ENCODE measurements around the gene HSPA4. TPM values are rescaled to one million over a fixed set of nuclear protein-coding genes. Genes with fewer than 3 reads are reported as not detected.
A peak's percentile ranks its signal among the peaks of the same experiment; 100 is the strongest.

The HSPA4 gene
- polyA plus RNA-seq, 1 donor (not counting 4 experiments of a cell fraction or from before 2014, with no cell fraction given): 119 TPM

DNA sequence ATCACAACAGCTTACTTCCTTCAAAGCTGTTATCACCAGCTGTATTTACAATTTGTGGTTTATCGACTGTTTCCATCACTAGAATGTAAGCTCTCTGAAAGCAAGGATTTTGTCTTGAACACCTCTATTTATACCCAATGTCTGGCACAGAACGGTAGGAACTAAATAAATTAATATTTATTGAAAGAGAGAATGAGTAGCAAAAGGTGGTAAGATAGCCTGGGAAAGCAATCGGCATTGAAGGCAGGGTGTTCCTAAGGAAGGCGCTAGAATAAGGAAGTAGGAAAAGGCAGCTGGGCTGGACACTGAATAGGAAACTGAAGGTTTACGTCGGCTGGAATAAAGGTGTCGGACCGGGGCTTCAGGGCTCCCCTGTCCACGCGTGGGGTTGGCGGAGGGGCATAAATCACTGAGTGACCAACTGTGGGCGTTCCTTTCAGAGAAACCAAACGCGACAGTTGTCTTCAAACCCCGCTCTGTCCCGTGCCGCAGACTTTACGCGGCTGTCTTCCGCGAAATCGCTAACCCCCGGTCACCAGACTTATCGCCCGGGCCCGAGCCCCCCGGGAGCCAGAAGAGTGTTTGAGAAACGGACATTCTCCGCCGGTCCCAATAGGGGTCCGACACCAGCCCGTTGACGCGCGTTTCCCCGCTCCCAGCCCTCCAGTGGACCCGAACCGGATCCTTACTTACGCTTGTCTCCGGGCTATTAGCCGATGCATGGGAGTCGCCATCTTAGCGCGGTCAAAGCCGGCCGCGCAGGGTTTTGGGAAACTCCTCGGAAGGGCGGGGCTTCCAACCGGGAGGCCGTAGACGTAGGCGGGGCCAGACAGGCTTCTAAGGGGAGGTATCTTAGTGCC is 25.8 kb upstream of the HSPA4 start, which contains the start of gene ZCCHC10:
Gene ZCCHC10, minus strand, starts transcription at position 746 of the 860 bp plus-strand sequence. Its CDS starts 12 bp downstream, at position 734.
- Histone ChIP-seq H4K20me1 (ENCODE audit: control insufficient read depth, extremely low read depth, insufficient read depth, low read length) (no peaks in the 10 kb centered on the region), H3K4me1 (ENCODE audit: control insufficient read depth, extremely low read depth, insufficient read depth, low read length) (no peaks in the 10 kb centered on the region), H3K27me3 (ENCODE audit: control insufficient read depth, extremely low read depth, insufficient read depth, low read length) (no peaks in the 10 kb centered on the region), H3K9ac (ENCODE audit: control insufficient read depth, extremely low read depth, insufficient read depth, low read length) (peak within 1 kb of the TSS; percentile 89), H3K4me2 (ENCODE audit: control insufficient read depth, extremely low read depth, insufficient read depth, low read depth, low read length) (peak within 1 kb of the TSS; percentile 86), H3K9me1 (ENCODE audit: control insufficient read depth, extremely low read depth, insufficient read depth, low read length) (no peaks in the 10 kb centered on the region), H3K27ac (ENCODE audit: control insufficient read depth, insufficient read depth, low read length) (peak within 1 kb of the TSS; percentile 95), H3K36me3 (ENCODE audit: control insufficient read depth in 2 of 2, extremely low read depth in 1 of 2, insufficient read depth in 2 of 2, low read length in 2 of 2) (peaks cover 0 to 1% of the 10 kb centered on the region in 2 experiments), H3K79me2 (ENCODE audit: control insufficient read depth, insufficient read depth, low read length) (peaks cover 35% of the 10 kb centered on the region), H3K4me3 (ENCODE audit: control insufficient read depth in 2 of 3, extremely low read depth in 1 of 3, insufficient read depth in 2 of 3, low read depth in 1 of 3, low read length in 3 of 3) (peak within 1 kb of the TSS; percentile 66 to 90 (median 74)), H3K9me3 (ENCODE audit: control insufficient read depth, low read depth, low read length) (no peaks in the 10 kb centered on the region), H2AFZ (ENCODE audit: control insufficient read depth, low read length) (peak within 1 kb of the TSS; percentile 93)
- dilution Hi-C loops (cut with MboI; ENCODE audit: extremely low pct_ligation_motif_present, low sequenced_read_pairs): no loop called here
- no peak for TF ChIP-seq EZH2 (IDR thresholded peaks at IDR 0.05; ENCODE audit: low read length)
- TF ChIP-seq, protein P1, sequence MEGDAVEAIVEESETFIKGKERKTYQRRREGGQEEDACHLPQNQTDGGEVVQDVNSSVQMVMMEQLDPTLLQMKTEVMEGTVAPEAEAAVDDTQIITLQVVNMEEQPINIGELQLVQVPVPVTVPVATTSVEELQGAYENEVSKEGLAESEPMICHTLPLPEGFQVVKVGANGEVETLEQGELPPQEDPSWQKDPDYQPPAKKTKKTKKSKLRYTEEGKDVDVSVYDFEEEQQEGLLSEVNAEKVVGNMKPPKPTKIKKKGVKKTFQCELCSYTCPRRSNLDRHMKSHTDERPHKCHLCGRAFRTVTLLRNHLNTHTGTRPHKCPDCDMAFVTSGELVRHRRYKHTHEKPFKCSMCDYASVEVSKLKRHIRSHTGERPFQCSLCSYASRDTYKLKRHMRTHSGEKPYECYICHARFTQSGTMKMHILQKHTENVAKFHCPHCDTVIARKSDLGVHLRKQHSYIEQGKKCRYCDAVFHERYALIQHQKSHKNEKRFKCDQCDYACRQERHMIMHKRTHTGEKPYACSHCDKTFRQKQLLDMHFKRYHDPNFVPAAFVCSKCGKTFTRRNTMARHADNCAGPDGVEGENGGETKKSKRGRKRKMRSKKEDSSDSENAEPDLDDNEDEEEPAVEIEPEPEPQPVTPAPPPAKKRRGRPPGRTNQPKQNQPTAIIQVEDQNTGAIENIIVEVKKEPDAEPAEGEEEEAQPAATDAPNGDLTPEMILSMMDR (optimal IDR thresholded peaks at IDR 0.05 in 1 of 3, IDR thresholded peaks at IDR 0.05 in 1 of 3, conservative IDR thresholded peaks at IDR 0.05 in 1 of 3; ENCODE audit: extremely low read depth in 1 of 3, insufficient read depth in 2 of 3, low read length in 3 of 3): no peak
- peak; percentile 25 for DNase-seq (ENCODE audit: low read depth, low spot score)
- FAIRE-seq: no peak

DNA sequence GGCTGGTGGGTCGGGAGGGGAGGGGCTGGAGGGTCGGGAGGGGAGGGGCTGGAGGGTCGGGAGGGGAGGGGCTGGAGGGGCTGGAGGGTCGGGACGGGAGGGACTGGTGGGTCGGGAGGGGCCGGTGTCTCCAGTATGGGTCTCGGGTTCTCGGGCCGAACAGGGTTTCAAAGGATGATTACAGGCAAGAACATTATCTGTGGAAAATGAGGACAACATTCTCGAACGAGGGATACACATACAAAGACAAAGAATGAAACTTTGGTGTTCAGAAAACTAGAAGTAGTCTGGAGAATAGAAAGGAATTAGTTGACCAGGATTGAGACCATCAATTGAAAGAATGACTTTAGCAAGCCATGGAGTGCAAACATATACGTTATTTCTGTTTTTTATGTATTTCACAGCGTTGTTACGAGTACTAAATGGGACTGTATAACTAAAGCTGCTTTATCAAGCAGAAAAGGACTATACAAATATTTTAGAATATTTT is 25.1 kb upstream of the HSPA4 start:
- Histone ChIP-seq H3K27me3 (ENCODE audit: control insufficient read depth, extremely low read depth, insufficient read depth, low read length) (no peaks in the 10 kb centered on the region), H4K20me1 (ENCODE audit: control insufficient read depth, extremely low read depth, insufficient read depth, low read length) (no peaks in the 10 kb centered on the region), H3K4me3 (ENCODE audit: control insufficient read depth in 2 of 3, extremely low read depth in 1 of 3, insufficient read depth in 2 of 3, low read depth in 1 of 3, low read length in 3 of 3) (peak overlapping the region; percentile 46 to 70 (median 66)), H3K9ac (ENCODE audit: control insufficient read depth, extremely low read depth, insufficient read depth, low read length) (peak overlapping the region; percentile 68), H3K36me3 (ENCODE audit: control insufficient read depth in 2 of 2, extremely low read depth in 1 of 2, insufficient read depth in 2 of 2, low read length in 2 of 2) (peaks cover 0 to 1% of the 10 kb centered on the region in 2 experiments), H2AFZ (ENCODE audit: control insufficient read depth, low read length) (peak overlapping the region; percentile 93), H3K9me1 (ENCODE audit: control insufficient read depth, extremely low read depth, insufficient read depth, low read length) (no peaks in the 10 kb centered on the region), H3K9me3 (ENCODE audit: control insufficient read depth, low read depth, low read length) (no peaks in the 10 kb centered on the region), H3K27ac (ENCODE audit: control insufficient read depth, insufficient read depth, low read length) (peak overlapping the region; percentile 24), H3K4me1 (ENCODE audit: control insufficient read depth, extremely low read depth, insufficient read depth, low read length) (no peaks in the 10 kb centered on the region), H3K4me2 (ENCODE audit: control insufficient read depth, extremely low read depth, insufficient read depth, low read depth, low read length) (peak overlapping the region; percentile 83), H3K79me2 (ENCODE audit: control insufficient read depth, insufficient read depth, low read length) (peaks cover 32% of the 10 kb centered on the region)
- DNase-seq (ENCODE audit: low read depth, low spot score) (no peak), FAIRE-seq (no peak)
- TF ChIP-seq, protein P1 (optimal IDR thresholded peaks at IDR 0.05 in 1 of 3, IDR thresholded peaks at IDR 0.05 in 1 of 3, conservative IDR thresholded peaks at IDR 0.05 in 1 of 3; ENCODE audit: extremely low read depth in 1 of 3, insufficient read depth in 2 of 3, low read length in 3 of 3): no peak
- TF ChIP-seq EZH2 (IDR thresholded peaks at IDR 0.05; ENCODE audit: low read length): no peak
- dilution Hi-C loops (cut with MboI; ENCODE audit: extremely low pct_ligation_motif_present, low sequenced_read_pairs): no loop called here
